Muscle layer of duodenum (tissue), 2 donors: Measurements from ENCODE around the gene HRG.
"Not testable (repeated sequence)": the region's sequence is repeated elsewhere in the genome, so short reads cannot be mapped to it uniquely, and the experiment has no call there.

ENCODE experiments used
- H3K27ac ChIP-seq: one replicate; pipeline ENCODE4 v1.7.0; 2013; ENCODE audit warnings: mild to moderate bottlenecking, low read length
- H3K27me3 ChIP-seq: one replicate; pipeline ENCODE4 v1.7.0; 2013; ENCODE audit warnings: low read depth, mild to moderate bottlenecking, control low read depth, low read length
- H3K36me3 ChIP-seq, 2 donors: one replicate each; pipeline ENCODE4 v1.7.0; 2013; ENCODE audit warnings: low read length in 2 of 2, control low read depth in 1 of 2, mild to moderate bottlenecking in 1 of 2; ENCODE audit not compliant: insufficient read depth in 2 of 2, control insufficient read depth in 1 of 2
- H3K4me1 ChIP-seq, 2 donors: one replicate each; pipeline ENCODE4 v1.7.0; 2013; ENCODE audit warnings: low read length in 2 of 2, mild to moderate bottlenecking in 2 of 2, control low read depth in 1 of 2, moderate library complexity in 1 of 2; ENCODE audit not compliant: insufficient read depth in 2 of 2, control insufficient read depth in 1 of 2
- H3K4me3 ChIP-seq, 2 donors: one replicate each; pipeline ENCODE4 v1.7.0; 2013; ENCODE audit warnings: low read length in 2 of 2, low read depth in 1 of 2, mild to moderate bottlenecking in 1 of 2
- H3K9me3 ChIP-seq, 2 donors: one replicate each; pipeline ENCODE4 v1.7.0; 2013; ENCODE audit warnings: low read length in 2 of 2, control low read depth in 1 of 2, mild to moderate bottlenecking in 1 of 2; ENCODE audit not compliant: control insufficient read depth in 1 of 2
- donor health status: healthy.

HRG gene

DNA sequence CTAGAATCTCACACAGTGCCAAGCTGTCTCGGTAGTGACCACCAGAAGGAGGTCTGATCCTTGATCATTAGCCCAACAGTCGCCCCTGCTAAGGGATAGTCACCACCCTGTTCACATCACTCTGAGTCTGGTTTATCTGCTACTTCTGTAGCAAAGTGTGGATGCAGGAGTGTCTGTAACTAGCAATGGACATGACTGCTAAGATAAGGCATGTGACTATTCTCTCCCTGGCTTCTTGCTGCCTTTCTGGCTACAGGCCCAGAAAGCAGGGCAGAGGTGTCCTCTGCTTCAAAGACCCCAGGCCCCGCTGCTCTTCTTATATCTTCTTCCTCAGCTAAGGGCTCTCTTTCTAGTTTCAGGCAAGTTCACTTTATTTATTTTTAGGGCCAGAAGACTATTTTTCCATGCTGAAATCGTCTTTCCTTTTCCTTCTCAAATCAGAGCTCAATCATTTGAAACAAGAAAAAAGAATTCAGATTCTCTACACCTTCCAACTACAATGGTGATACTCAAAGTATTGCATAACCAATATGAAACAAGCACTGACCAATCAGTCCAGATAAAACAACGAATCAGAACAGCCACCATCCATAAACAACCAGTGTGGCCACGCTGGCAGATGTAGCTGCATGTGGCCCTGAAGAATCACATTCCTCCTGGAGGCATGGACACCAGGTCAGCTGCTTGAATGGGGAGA is 43.3 kb downstream of the HRG start:
- Histone ChIP-seq H3K27me3 (no peaks in the 10 kb centered on the region), H3K36me3 (no peaks in the 10 kb centered on the region), H3K27ac (no peak overlapping the region), H3K4me3 (no peak overlapping the region), H3K4me1 (no peaks in the 10 kb centered on the region), H3K9me3 (no peaks in the 10 kb centered on the region)

DNA sequence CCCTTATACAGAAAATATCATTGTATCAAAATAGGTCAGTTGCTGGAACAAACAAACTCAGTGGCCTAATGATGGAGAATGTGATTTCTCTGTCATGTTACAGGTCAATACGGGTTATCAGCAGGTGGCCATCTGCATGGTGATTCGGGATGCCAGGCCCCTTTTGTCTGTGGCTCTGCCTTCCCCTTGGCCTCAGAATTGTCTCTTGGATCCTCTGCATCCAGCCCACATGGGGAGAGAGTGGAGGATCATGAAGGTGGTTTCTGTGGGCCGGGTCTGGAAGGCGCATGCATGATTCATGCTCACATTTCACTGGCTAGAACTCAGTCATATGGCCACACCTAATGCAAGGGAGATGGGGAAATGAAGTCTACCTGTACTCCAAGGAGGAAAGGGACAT is 44.9 kb downstream of the HRG start:
- not testable (repeated sequence) for H3K27ac ChIP-seq, H3K4me1 ChIP-seq, H3K9me3 ChIP-seq, H3K27me3 ChIP-seq, H3K36me3 ChIP-seq, H3K4me3 ChIP-seq

DNA sequence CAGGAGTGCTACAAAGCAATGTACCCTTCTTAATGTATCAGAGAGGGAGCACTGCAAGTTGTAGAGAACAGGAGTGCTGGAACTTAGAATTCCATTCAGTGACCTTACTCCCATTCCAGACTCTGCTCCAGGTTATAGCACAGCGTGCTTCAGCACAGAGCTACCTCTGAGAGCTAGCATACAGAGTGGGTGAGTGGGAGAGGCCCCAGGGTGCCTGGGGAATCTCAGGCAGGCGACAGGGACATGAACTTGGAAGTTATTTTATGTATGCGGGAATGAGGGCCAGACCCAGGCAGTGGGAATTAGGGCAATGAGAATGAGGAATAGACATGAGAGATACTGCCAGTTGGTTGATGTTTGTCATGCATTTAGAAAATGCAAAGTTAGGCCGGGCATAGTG is 47.7 kb downstream of the HRG start:
- H3K27ac ChIP-seq, result no peak overlapping the region
- no peaks in the 10 kb centered on the region for H3K9me3 ChIP-seq
- no peak overlapping the region for H3K4me3 ChIP-seq
- no peaks in the 10 kb centered on the region for H3K36me3 ChIP-seq
- no peaks in the 10 kb centered on the region for H3K4me1 ChIP-seq
- no peaks in the 10 kb centered on the region for H3K27me3 ChIP-seq

DNA sequence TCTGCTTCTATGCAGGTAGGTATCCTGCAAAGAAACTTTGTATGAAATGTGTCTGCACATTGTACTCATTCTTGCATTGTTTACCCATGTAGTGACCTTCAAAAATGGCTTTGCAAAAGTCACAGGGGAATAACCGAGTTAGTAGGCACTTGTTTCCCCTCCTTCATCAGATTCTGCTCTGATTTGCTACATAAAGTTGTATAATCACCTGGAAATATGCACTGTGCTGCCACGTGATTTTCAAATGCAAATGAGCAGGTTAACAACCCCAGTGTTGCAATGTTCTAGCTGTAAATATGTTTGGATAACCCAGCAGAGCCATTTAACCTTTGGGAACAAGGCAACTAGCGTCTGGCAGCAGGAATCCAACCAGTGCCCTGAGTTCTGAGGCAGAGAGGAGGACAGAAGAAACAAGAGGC is 51.2 kb downstream of the HRG start, which contains the start of gene KNG1:
Gene KNG1, plus strand, starts transcription at position 321 of the 419 bp plus-strand sequence. CDS start 184 bp downstream, outside the sequence.
- H3K36me3 ChIP-seq, result no peaks in the 10 kb centered on the region
- no peak within 1 kb of the TSS for H3K27ac ChIP-seq
- no peak within 1 kb of the TSS for H3K4me3 ChIP-seq
- H3K27me3 ChIP-seq, result no peaks in the 10 kb centered on the region
- H3K9me3 ChIP-seq, result no peaks in the 10 kb centered on the region
- no peaks in the 10 kb centered on the region for H3K4me1 ChIP-seq

- H3K27ac ChIP-seq, result no peak overlapping the region
- no peaks in the 10 kb centered on the region for H3K36me3 ChIP-seq
- no peaks in the 10 kb centered on the region for H3K27me3 ChIP-seq
- H3K4me3 ChIP-seq, result no peak overlapping the region
- H3K9me3 ChIP-seq, result no peaks in the 10 kb centered on the region
- no peaks in the 10 kb centered on the region for H3K4me1 ChIP-seq
Measured at GRCh38 chr3:186719945-186720739, 54.3 kb downstream of the HRG start.

DNA sequence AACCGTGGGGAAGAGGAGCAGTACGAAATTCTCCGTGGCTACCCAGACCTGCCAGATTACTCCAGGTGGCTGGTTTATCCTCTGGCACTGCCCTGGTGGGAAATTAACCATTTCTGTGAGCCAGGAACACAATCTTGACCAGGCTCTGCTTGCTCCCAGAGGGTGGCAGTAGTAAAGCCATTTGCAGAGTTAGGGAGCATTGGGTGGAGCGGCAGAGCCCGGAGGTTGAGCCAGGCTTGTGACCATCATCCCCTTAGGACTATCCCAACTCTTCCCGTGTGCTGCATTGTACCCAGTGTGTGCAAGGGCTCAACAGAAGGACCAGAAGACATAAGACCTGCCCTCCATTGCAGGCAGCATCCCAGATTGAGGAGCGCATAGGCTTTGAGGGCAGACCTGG is 56.6 kb downstream of the HRG start:
- H3K36me3 ChIP-seq, result no peaks in the 10 kb centered on the region
- no peaks in the 10 kb centered on the region for H3K27me3 ChIP-seq
- H3K9me3 ChIP-seq, result no peaks in the 10 kb centered on the region
- H3K4me1 ChIP-seq, result no peaks in the 10 kb centered on the region
- no peak overlapping the region for H3K27ac ChIP-seq
- no peak overlapping the region for H3K4me3 ChIP-seq

GRCh38 chr3:186724911-186725310 is 59.1 kb downstream of the HRG start:
- no peaks in the 10 kb centered on the region for H3K9me3 ChIP-seq
- no peaks in the 10 kb centered on the region for H3K36me3 ChIP-seq
- no peaks in the 10 kb centered on the region for H3K27me3 ChIP-seq
- H3K4me1 ChIP-seq, result no peaks in the 10 kb centered on the region
- no peak overlapping the region for H3K27ac ChIP-seq
- H3K4me3 ChIP-seq, result no peak overlapping the region
